GM23338 (cell line): Measurements from ENCODE around the gene NUAK2. TPM values are rescaled to one million over a fixed set of nuclear protein-coding genes. Genes with fewer than 3 reads are reported as not detected.

Experiments
- ATAC-seq: fragments of 200-7000 bp; cut with Tn5 transposase; 3 replicates; pipeline ENCODE4 v1.9.1; 2020
- DNase-seq: peaks from one replicate; pipeline ENCODE4 v3.0.0-alpha.2; 2015; ENCODE audit warnings: low spot score
- H2AFZ ChIP-seq: fragments of 200-600 bp; sonication (generic); 2 replicates; pipeline ENCODE4 v1.8.0; 2016; ENCODE audit warnings: antibody characterized with exemption, mild to moderate bottlenecking, moderate library complexity
- H3F3A ChIP-seq: fragments of 200-600 bp; sonication (generic); replicated peaks from 2 replicates; pipeline ENCODE4 v1.8.0; 2017; ENCODE audit warnings: antibody characterized with exemption, mixed run types, low read depth
- H3K27ac ChIP-seq: fragments of 200-600 bp; sonication (generic); 2 replicates; pipeline ENCODE4 v1.6.1; 2016; ENCODE audit warnings: low read depth
- H3K27me3 ChIP-seq: fragments of 200-600 bp; sonication (generic); 2 replicates; pipeline ENCODE4 v1.8.0; 2016; ENCODE audit warnings: mild to moderate bottlenecking, mixed run types, moderate library complexity; ENCODE audit not compliant: insufficient read depth
- H3K36me3 ChIP-seq: fragments of 200-600 bp; sonication (generic); 2 replicates; pipeline ENCODE4 v1.8.0; 2016; ENCODE audit warnings: mild to moderate bottlenecking; ENCODE audit not compliant: insufficient read depth
- H3K4me1 ChIP-seq: fragments of 200-600 bp; sonication (generic); 2 replicates; pipeline ENCODE4 v1.8.0; 2016; ENCODE audit warnings: mild to moderate bottlenecking, moderate library complexity; ENCODE audit not compliant: insufficient read depth
- H3K4me2 ChIP-seq: fragments of 200-600 bp; sonication (generic); 2 replicates; pipeline ENCODE4 v1.7.1; 2017; ENCODE audit warnings: mixed run types
- H3K4me3 ChIP-seq: fragments of 200-600 bp; sonication (generic); 2 replicates; pipeline ENCODE4 v1.6.1; 2016; ENCODE audit warnings: mixed run types
- H3K79me2 ChIP-seq: fragments of 200-600 bp; sonication (generic); replicated peaks from 2 replicates; pipeline ENCODE4 v1.8.0; 2017; ENCODE audit warnings: mild to moderate bottlenecking; ENCODE audit not compliant: insufficient read depth
- H3K9me2 ChIP-seq: fragments of 200-600 bp; sonication (generic); 2 replicates; pipeline ENCODE4 v1.8.0; 2017; ENCODE audit not compliant: insufficient read depth
- H4K20me1 ChIP-seq: fragments of 200-600 bp; sonication (generic); replicated peaks from 2 replicates; pipeline ENCODE4 v1.8.0; 2017; ENCODE audit warnings: mild to moderate bottlenecking; ENCODE audit not compliant: insufficient read depth
- H3K27ac Mint-ChIP-seq: 2 replicates; pipeline ENCODE4 v1.8.0; 2020; ENCODE audit warnings: inconsistent platforms, mild to moderate bottlenecking, moderate library complexity, mixed read lengths
- H3K27me3 Mint-ChIP-seq: 3 replicates; pipeline ENCODE4 v1.8.0; 2022; ENCODE audit warnings: low read depth, mild to moderate bottlenecking, moderate library complexity, mixed read lengths, inconsistent platforms; ENCODE audit not compliant: insufficient read depth, poor library complexity
- H3K36me3 Mint-ChIP-seq: 3 replicates; pipeline ENCODE4 v1.8.0; 2021; ENCODE audit warnings: low read depth, mild to moderate bottlenecking, inconsistent platforms, moderate library complexity, mixed read lengths
- H3K4me1 Mint-ChIP-seq: 3 replicates; pipeline ENCODE4 v1.8.0; 2020; ENCODE audit warnings: mild to moderate bottlenecking, inconsistent platforms, mixed read lengths
- H3K4me3 Mint-ChIP-seq: 3 replicates; pipeline ENCODE4 v1.8.0; 2021; ENCODE audit warnings: moderate library complexity, mild to moderate bottlenecking, inconsistent platforms, mixed read lengths
- H3K9me3 Mint-ChIP-seq: 3 replicates; pipeline ENCODE4 v1.8.0; 2020; ENCODE audit warnings: moderate library complexity, mild to moderate bottlenecking, inconsistent platforms, mixed read lengths
- CREB1 ChIP-seq: fragments of 250-450 bp; sonication (Bioruptor Pico); IDR thresholded peaks from 2 replicates; pipeline ENCODE4 v1.5.0; 2020; ENCODE audit warnings: low read depth, mild to moderate bottlenecking, moderate library complexity
- CTCF ChIP-seq, 2 experiments: fragments of 200-600 bp in 1 of 2; sonication (generic) in 1 of 2; conservative IDR thresholded peaks; 2 replicates each; pipeline versions ENCODE4 v1.5.1 to v1.6.1; 2016 to 2017; ENCODE audit warnings: antibody characterized with exemption in 2 of 2, low read depth in 2 of 2, mild to moderate bottlenecking in 2 of 2, moderate library complexity in 1 of 2
- ETS1 ChIP-seq: IDR thresholded peaks from 2 replicates; pipeline ENCODE4 v1.6.1; 2016; ENCODE audit warnings: antibody characterized with exemption
- EZH2 ChIP-seq: fragments of 200-600 bp; sonication (generic); IDR thresholded peaks from one replicate; pipeline ENCODE4 v1.8.0; 2017; ENCODE audit warnings: antibody characterized with exemption, mild to moderate bottlenecking, low read depth; ENCODE audit not compliant: unreplicated experiment
- EZH2phosphoT487 ChIP-seq: fragments of 200-600 bp; sonication (generic); IDR thresholded peaks from one replicate; pipeline ENCODE4 v1.8.1; 2018; ENCODE audit warnings: antibody characterized with exemption; ENCODE audit not compliant: unreplicated experiment
- JUNB ChIP-seq: IDR thresholded peaks from one replicate; pipeline ENCODE4 v1.6.1; 2016; ENCODE audit warnings: antibody characterized with exemption; ENCODE audit not compliant: unreplicated experiment
- NANOG ChIP-seq: IDR thresholded peaks from 2 replicates; pipeline ENCODE4 v1.6.1; 2016; ENCODE audit warnings: antibody characterized with exemption, borderline replicate concordance
- POLR2AphosphoS5 ChIP-seq: IDR thresholded peaks from 2 replicates; pipeline ENCODE4 v1.6.1; 2016; ENCODE audit warnings: antibody characterized with exemption, low read depth
- REST ChIP-seq: IDR thresholded peaks from one replicate; pipeline ENCODE4 v1.6.1; 2018; ENCODE audit warnings: antibody characterized with exemption; ENCODE audit not compliant: unreplicated experiment
- STAT1 ChIP-seq: IDR thresholded peaks from one replicate; pipeline ENCODE4 v1.6.1; 2016; ENCODE audit warnings: antibody characterized with exemption; ENCODE audit not compliant: unreplicated experiment
- ZNF114 ChIP-seq: fragments of 250-450 bp; sonication (Bioruptor Pico); IDR thresholded peaks from 2 replicates; pipeline ENCODE4 v1.5.0; 2020; ENCODE audit warnings: mild to moderate bottlenecking, moderate library complexity
- ZNF331 ChIP-seq: fragments of 250-450 bp; sonication (Bioruptor Pico); IDR thresholded peaks from 2 replicates; pipeline ENCODE4 v1.5.0; 2020; ENCODE audit warnings: low read depth, mild to moderate bottlenecking, moderate library complexity
- ZNF462 ChIP-seq: fragments of 250-450 bp; sonication (Bioruptor Pico); IDR thresholded peaks from 2 replicates; pipeline ENCODE4 v1.5.0; 2020; ENCODE audit warnings: mild to moderate bottlenecking, moderate library complexity
- polyA plus RNA-seq: library from polyadenylated mRNA; unstranded; fragments of >200 nt; fragmentation: Nextera tagmentation; extraction: Ambion mirVana; gene quantifications from 2 replicates; pipeline ENCODE4 v1.2.1, GENCODE V29; 2016
- total RNA-seq: library from RNA; depleted of rRNA; stranded (reverse); fragments of >200 nt; shearing (Covaris generic); gene quantifications from 2 replicates; pipeline ENCODE4 v1.2.3, GENCODE V29; 2014

Gene NUAK2
- total and polyA plus RNA-seq, 2 experiments from 2014 or later: 7.8 to 15.3 TPM

GRCh38 chr1:205370780-205371179, 49.2 kb upstream of the NUAK2 start:
- H3K27ac Mint-ChIP-seq: no peak overlapping the region

More at GRCh38 chr1:205370780-205371179, 49.2 kb upstream of the NUAK2 start:
- ATAC-seq (no peak), DNase-seq (no peak)
- Histone ChIP-seq H3K4me1 (peaks cover 52% of the 10 kb centered on the region), H4K20me1 (no peaks in the 10 kb centered on the region), H3K27me3 (no peaks in the 10 kb centered on the region), H3F3A (peaks cover 3% of the 10 kb centered on the region; the same call in 1 of the 2 replicates), H3K4me3 (no peak overlapping the region), H3K27ac (no peak overlapping the region), H3K4me2 (no peak overlapping the region), H3K9me2 (no peaks in the 10 kb centered on the region), H2AFZ (no peak overlapping the region), H3K79me2 (no peaks in the 10 kb centered on the region), H3K36me3 (no peaks in the 10 kb centered on the region)
- Mint-ChIP-seq H3K4me3 (no peak overlapping the region), H3K36me3 (no peaks in the 10 kb centered on the region), H3K4me1 (peaks cover 37% of the 10 kb centered on the region), H3K9me3 (no peaks in the 10 kb centered on the region), H3K27me3 (peaks cover 4% of the 10 kb centered on the region)
- TF ChIP-seq NANOG: no peak
- no peak for TF ChIP-seq REST
- no peak for TF ChIP-seq CREB1 (CRISPR knock-in tag)
- TF ChIP-seq EZH2: no peak
- no peak for TF ChIP-seq POLR2AphosphoS5
- no peak for TF ChIP-seq STAT1
- no peak for TF ChIP-seq ZNF114 (CRISPR knock-in tag)
- TF ChIP-seq ZNF331 (CRISPR knock-in tag): no peak
- TF ChIP-seq EZH2phosphoT487: no peak
- no peak for TF ChIP-seq ZNF462 (CRISPR knock-in tag)
- no peak for TF ChIP-seq JUNB
- no peak for TF ChIP-seq CTCF (conservative IDR thresholded peaks at IDR 0.05; ENCODE audit: low read depth in 2 of 2)
- TF ChIP-seq ETS1: no peak
